Kidney (tissue), 14 donors: ENCODE measurements around the gene MAG. TPM values are rescaled to one million over a fixed set of nuclear protein-coding genes. Genes with fewer than 3 reads are reported as not detected.

Source experiments
- DNase-seq, 5 donors: peaks; one replicate each; pipeline ENCODE4 v3.0.0-alpha.2; 2013 to 2020
- FAIRE-seq: peaks from 2 replicates; lab custom pipeline; 2012; peaks lifted over from hg19 to GRCh38; lab: Jason Lieb, UNC
- H3K27ac ChIP-seq, 2 donors: one replicate each; pipeline ENCODE4 v1.7.0; 2013; ENCODE audit warnings: low read depth in 2 of 2, low read length in 2 of 2, inconsistent platforms in 1 of 2
- H3K27me3 ChIP-seq: one replicate; pipeline ENCODE4 v1.7.1; 2013; ENCODE audit warnings: low read length, inconsistent platforms; ENCODE audit not compliant: control insufficient read depth, insufficient read depth
- H3K36me3 ChIP-seq, 3 donors: one replicate each; pipeline versions ENCODE4 v1.7.0 to v1.7.1; 2013; ENCODE audit warnings: low read length in 3 of 3, control low read depth in 1 of 3, inconsistent platforms in 1 of 3; ENCODE audit not compliant: insufficient read depth in 3 of 3, control insufficient read depth in 2 of 3
- H3K4me1 ChIP-seq, 3 donors: one replicate each; pipeline versions ENCODE4 v1.7.0 to v1.7.1; 2013; ENCODE audit warnings: low read length in 3 of 3, inconsistent platforms in 1 of 3, low read depth in 1 of 3; ENCODE audit not compliant: control insufficient read depth in 2 of 3, insufficient read depth in 2 of 3
- H3K4me3 ChIP-seq, 3 donors: one replicate each; pipeline versions ENCODE4 v1.7.0 to v1.8.1; 2013; ENCODE audit warnings: low read length in 3 of 3, control low read depth in 1 of 3, inconsistent platforms in 1 of 3
- H3K9ac ChIP-seq, 3 donors: one replicate each; pipeline versions ENCODE4 v1.7.0 to v1.7.1; 2013; ENCODE audit warnings: low read length in 3 of 3, control low read depth in 1 of 3, inconsistent platforms in 1 of 3
- H3K9me3 ChIP-seq, 3 donors: one replicate each; pipeline versions ENCODE4 v1.7.0 to v1.7.1; 2013; ENCODE audit warnings: low read length in 3 of 3, control low read depth in 1 of 3, inconsistent platforms in 1 of 3; ENCODE audit not compliant: control insufficient read depth in 2 of 3, insufficient read depth in 1 of 3
- intact Hi-C: fragments of 100-400 bp; cut with DNase I; formaldehyde crosslinking; loops from one replicate; pipeline ENCODE4 v1.11.1; 2022
- polyA plus RNA-seq: library from polyadenylated mRNA; stranded (reverse); fragments of 350-450 nt; fragmentation: Illumina TruSeq; extraction: RNeasy Lipid Tissue Mini Kit (QIAGEN cat#74804); gene quantifications from one replicate; pipeline ENCODE4 v1.2.3, GENCODE V29; 2014; ENCODE audit warnings: low read depth, low replicate concordance; ENCODE audit not compliant: insufficient read depth
- total RNA-seq: library from RNA; stranded (reverse); fragmentation: NEBNext Ultra II Directional; extraction: Animal tissue kit (Norgen Biotek cat#: 25700); gene quantifications from one replicate; pipeline ENCODE4 v1.2.1, GENCODE V29; 2021
- TF ChIP-seq, protein P1 (sequence below): IDR thresholded peaks from 3 replicates; pipeline ENCODE4 v1.5.1; 2012; ENCODE audit warnings: mild to moderate bottlenecking, moderate library complexity, borderline replicate concordance; ENCODE audit not compliant: insufficient read depth; ENCODE audit errors: extremely low read depth
- donor health status: control.
- donor health status: control.
- donor health status: control.
- donor health status: control.
- donor health status: control.
- donor health status: DM: yes; HTN: yes; CAD: no.
- donor health status: Normal renal cell carcinoma (clear cell type).

Gene MAG
- total and polyA plus RNA-seq, 2 donors from 2014 or later, result 0.41 to 1.1 TPM

DNA sequence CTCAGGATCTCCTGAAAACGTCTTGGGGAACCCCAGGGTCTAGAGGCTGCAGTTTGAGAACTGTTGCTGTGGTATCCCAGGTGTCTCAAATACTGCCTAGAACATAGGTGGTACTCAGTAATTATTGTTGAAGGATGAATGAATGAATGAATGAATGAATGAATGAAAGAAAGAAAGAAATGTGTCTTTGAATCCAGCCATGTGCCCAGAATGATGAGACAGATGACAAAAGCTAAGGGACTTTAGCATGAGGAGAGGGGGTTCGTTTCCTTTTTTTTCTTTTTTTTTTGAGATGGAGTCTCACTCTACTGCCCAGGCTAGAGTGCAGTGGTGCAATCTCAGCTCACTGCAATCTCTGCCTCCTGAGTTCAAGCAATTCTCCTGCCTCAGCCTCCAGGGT, 35.4 kb upstream of the MAG start:
- DNase-seq (no peak), FAIRE-seq (no peak)
- TF ChIP-seq, protein P1, sequence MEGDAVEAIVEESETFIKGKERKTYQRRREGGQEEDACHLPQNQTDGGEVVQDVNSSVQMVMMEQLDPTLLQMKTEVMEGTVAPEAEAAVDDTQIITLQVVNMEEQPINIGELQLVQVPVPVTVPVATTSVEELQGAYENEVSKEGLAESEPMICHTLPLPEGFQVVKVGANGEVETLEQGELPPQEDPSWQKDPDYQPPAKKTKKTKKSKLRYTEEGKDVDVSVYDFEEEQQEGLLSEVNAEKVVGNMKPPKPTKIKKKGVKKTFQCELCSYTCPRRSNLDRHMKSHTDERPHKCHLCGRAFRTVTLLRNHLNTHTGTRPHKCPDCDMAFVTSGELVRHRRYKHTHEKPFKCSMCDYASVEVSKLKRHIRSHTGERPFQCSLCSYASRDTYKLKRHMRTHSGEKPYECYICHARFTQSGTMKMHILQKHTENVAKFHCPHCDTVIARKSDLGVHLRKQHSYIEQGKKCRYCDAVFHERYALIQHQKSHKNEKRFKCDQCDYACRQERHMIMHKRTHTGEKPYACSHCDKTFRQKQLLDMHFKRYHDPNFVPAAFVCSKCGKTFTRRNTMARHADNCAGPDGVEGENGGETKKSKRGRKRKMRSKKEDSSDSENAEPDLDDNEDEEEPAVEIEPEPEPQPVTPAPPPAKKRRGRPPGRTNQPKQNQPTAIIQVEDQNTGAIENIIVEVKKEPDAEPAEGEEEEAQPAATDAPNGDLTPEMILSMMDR, result no peak
- Histone ChIP-seq H3K4me3 (no peak overlapping the region), H3K4me1 (peaks cover 0 to 3% (median 0%) of the 10 kb centered on the region in 3 donors), H3K9ac (no peak overlapping the region), H3K36me3 (peaks cover 0 to 7% (median 0%) of the 10 kb centered on the region in 3 donors), H3K9me3 (no peaks in the 10 kb centered on the region), H3K27ac (no peak overlapping the region), H3K27me3 (no peaks in the 10 kb centered on the region)
- intact Hi-C loops, result no loop called here

DNA sequence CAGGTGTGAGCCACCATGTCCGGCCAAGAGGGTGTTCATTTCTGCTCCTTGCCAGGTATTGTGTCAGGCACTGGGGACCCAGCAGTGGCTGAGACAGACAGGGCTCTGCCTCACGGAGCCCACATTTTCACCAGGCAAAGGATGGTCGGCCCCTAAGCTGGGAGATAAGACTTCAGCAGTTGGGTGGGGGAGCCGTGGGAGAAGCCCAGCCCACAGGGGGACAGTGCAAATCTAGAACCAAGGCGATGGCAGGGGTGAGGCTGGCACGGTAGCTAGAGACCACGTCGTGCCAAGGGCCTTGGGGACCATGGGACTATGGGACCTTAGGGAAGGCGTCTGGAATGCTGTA, 34.9 kb upstream of the MAG start:
- Histone ChIP-seq H3K9me3 (no peaks in the 10 kb centered on the region), H3K36me3 (peaks cover 0 to 7% (median 0%) of the 10 kb centered on the region in 3 donors), H3K9ac (no peak overlapping the region), H3K4me3 (no peak overlapping the region), H3K27ac (no peak overlapping the region), H3K27me3 (no peaks in the 10 kb centered on the region), H3K4me1 (peaks cover 0 to 3% (median 0%) of the 10 kb centered on the region in 3 donors)
- no peak for FAIRE-seq
- TF ChIP-seq, protein P1, result no peak
- peak in 1 of 5 donors; percentile 36 for DNase-seq
- intact Hi-C loops, result no loop called here

DNA sequence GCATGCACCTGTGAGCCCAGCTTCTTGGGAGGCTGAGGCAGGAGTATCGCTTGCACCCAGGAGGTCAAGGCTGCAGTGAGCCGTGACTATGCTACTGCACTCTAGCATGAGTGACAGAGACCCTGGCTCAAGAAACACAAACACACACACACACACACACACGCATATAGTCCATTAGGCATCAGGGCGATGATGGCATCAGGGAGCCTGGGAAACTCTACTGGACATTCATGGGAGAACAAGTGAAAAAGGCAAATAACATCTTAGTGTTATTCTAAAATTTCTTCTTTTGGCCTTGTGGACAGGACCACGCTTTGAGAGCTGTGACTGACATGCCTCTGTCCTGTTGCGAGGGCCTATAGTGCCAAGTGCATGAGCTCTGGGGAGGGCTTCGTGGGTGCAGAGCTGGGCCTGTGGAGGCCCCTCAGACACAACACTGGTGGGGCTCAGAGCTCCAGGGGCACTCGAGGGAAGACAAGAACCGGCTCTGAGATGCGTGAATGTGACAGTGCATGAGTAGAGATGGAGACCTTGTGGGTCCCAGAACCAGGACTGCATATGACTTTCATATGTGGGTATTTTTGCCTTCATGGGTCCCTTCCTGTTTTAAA, 31.2 kb upstream of the MAG start:
- H3K27me3 ChIP-seq, result no peaks in the 10 kb centered on the region
- H3K4me3 ChIP-seq, result no peak overlapping the region
- peaks cover 0 to 2% (median 2%) of the 10 kb centered on the region in 3 donors for H3K36me3 ChIP-seq
- H3K27ac ChIP-seq, result no peak overlapping the region
- no peak for FAIRE-seq
- peaks cover 0 to 5% (median 0%) of the 10 kb centered on the region in 3 donors for H3K4me1 ChIP-seq
- intact Hi-C loops, result no loop called here
- peak in 2 of 5 donors; percentile 28 to 59 for DNase-seq
- no peaks in the 10 kb centered on the region for H3K9me3 ChIP-seq
- no peak overlapping the region for H3K9ac ChIP-seq
- TF ChIP-seq, protein P1, result no peak
